Mammary epithelial cell (primary cell): ENCODE data around the gene RACK1.

Experiments used
- CTCF ChIP-seq, 2 donors: IDR thresholded peaks in 1 of 2; conservative IDR thresholded peaks in 1 of 2; 2 replicates each; pipeline ENCODE4 v1.5.1; 2011 to 2012; ENCODE audit warnings: inconsistent platforms in 2 of 2, low read length in 2 of 2, mild to moderate bottlenecking in 2 of 2, control low read depth in 1 of 2, low read depth in 1 of 2; ENCODE audit not compliant: insufficient read depth in 1 of 2; ENCODE audit errors: extremely low read depth in 1 of 2
- EZH2 ChIP-seq: IDR thresholded peaks from 2 replicates; pipeline ENCODE4 v1.6.1; 2012; ENCODE audit warnings: low read length, inconsistent platforms, borderline replicate concordance

- no peak for TF ChIP-seq CTCF (conservative IDR thresholded peaks at IDR 0.05 in 1 of 2, IDR thresholded peaks at IDR 0.05 in 1 of 2; ENCODE audit: extremely low read depth in 1 of 2, insufficient read depth in 1 of 2, low read depth in 1 of 2, low read length in 2 of 2)
- no peak for TF ChIP-seq EZH2
These were observed 4.6 kb upstream of the RACK1 start for GRCh38 chr5:181248277-181248676.
